ENCODE measurements around the gene PDSS1. TPM values are rescaled to one million over a fixed set of nuclear protein-coding genes. Genes with fewer than 3 reads are reported as not detected.
A peak's percentile ranks its signal among the peaks of the same experiment; 100 is the strongest.
"Not testable (repeated sequence)": the region's sequence is repeated elsewhere in the genome, so short reads cannot be mapped to it uniquely, and the experiment has no call there.

Gene PDSS1
- total RNA-seq (2021) = 18.4 and 19.7 TPM in 2 replicates
- long read RNA-seq, transcript PDSS1-201 (12 exons, 1,626 nt) = major isoform, 11 of 22 reads
- long read RNA-seq, partial matches to known transcripts = 1 of 22 reads
- long read RNA-seq, other reads (novel, unspliced or antisense) = 10 of 22 reads

GRCh38 chr10:26697163-26697921 lies at the start of gene PDSS1:
Gene PDSS1 (plus strand): TSS chr10:26697701. CDS start chr10:26697712, 11 bp downstream.
- peaks cover 22 to 25% (median 24%) of the 10 kb centered on the region in 3 experiments for H3K36me3 Mint-ChIP-seq (ENCODE audit: insufficient read depth in 1 of 3, low read depth in 3 of 3)
- peaks cover 7 to 15% of the 10 kb centered on the region in 2 experiments; a peak in 3 of 4 replicates for H3K4me1 Mint-ChIP-seq
- no peak within 1 kb of the TSS for H2BK5ac ChIP-seq (ENCODE audit: insufficient read length, low read length)

GRCh38 chr10:26648245-26648636 lies 49.3 kb upstream of the PDSS1 start:
- H3K36me3 Mint-ChIP-seq (ENCODE audit: insufficient read depth in 1 of 3, low read depth in 3 of 3); H2AFZ ChIP-seq (ENCODE audit: low read length); H3K18ac ChIP-seq (ENCODE audit: insufficient read length, low read depth, low read length); H4K91ac ChIP-seq (ENCODE audit: insufficient read length, low read depth, low read length); H3K9ac ChIP-seq (ENCODE audit: extremely low read depth, insufficient read length, low read length); H3K27me3 Mint-ChIP-seq (ENCODE audit: low read depth); H3T11ph ChIP-seq (ENCODE audit: low read length); H3K14ac ChIP-seq (ENCODE audit: insufficient read depth, low read length); H3K56ac ChIP-seq (ENCODE audit: insufficient read length, low read depth, low read length); H2AK5ac ChIP-seq (ENCODE audit: insufficient read length, low read length); H3K27ac Mint-ChIP-seq; H3K23ac ChIP-seq (ENCODE audit: insufficient read length, low read depth, low read length); H3K4me3 Mint-ChIP-seq; H3K4me1 ChIP-seq (ENCODE audit: insufficient read depth, low read length); H3K23me2 ChIP-seq (ENCODE audit: insufficient read length, low read depth, low read length, poor library complexity, severe bottlenecking); H3K4me2 ChIP-seq (ENCODE audit: insufficient read depth, insufficient read length, low read length); H4K20me1 ChIP-seq (ENCODE audit: control insufficient read depth, insufficient read depth, insufficient read length); H3K27ac ChIP-seq (ENCODE audit: insufficient read length, low read depth, low read length); H3K79me2 ChIP-seq (ENCODE audit: insufficient read depth, low read length); H3K4ac ChIP-seq (ENCODE audit: low read depth, low read length); H3K79me1 ChIP-seq (ENCODE audit: insufficient read depth, low read depth, low read length, poor library complexity, severe bottlenecking); H2BK20ac ChIP-seq (ENCODE audit: low read depth, low read length, poor library complexity, severe bottlenecking); H3K4me1 Mint-ChIP-seq; H3K9me3 Mint-ChIP-seq; H2BK15ac ChIP-seq (ENCODE audit: low read depth, low read length); H2BK5ac ChIP-seq (ENCODE audit: insufficient read length, low read length); H4K5ac ChIP-seq (ENCODE audit: insufficient read length, low read depth, low read length); DNase-seq; H4K8ac ChIP-seq (replicated peaks; ENCODE audit: insufficient read length, low read depth, low read length); H2BK120ac ChIP-seq (ENCODE audit: low read depth, low read length, poor library complexity, severe bottlenecking); H3K9me3 ChIP-seq (ENCODE audit: control insufficient read depth, low read depth, low read length); H2BK12ac ChIP-seq (ENCODE audit: insufficient read length, low read depth, low read length); H3K27me3 ChIP-seq (ENCODE audit: insufficient read depth, low read length): not testable (repeated sequence)
- no CpG with 5 or more reads among the region's 3 CpGs for WGBS (ENCODE audit: extremely low coverage, insufficient read length, low lambda C conversion rate)

More at GRCh38 chr10:26697163-26697921, at the start of gene PDSS1:
- Mint-ChIP-seq H3K27ac (peak within 1 kb of the TSS; percentile 35 to 97 (median 92); a peak in 6 of 7 replicates), H3K27me3 (ENCODE audit: low read depth) (no peaks in the 10 kb centered on the region), H3K4me3 (peak within 1 kb of the TSS; percentile 94 to 97), H3K9me3 (peaks cover 0 to 7% of the 10 kb centered on the region in 2 experiments; a peak in 3 of 5 replicates)
- no peaks in the 10 kb centered on the region for H4K20me1 ChIP-seq (ENCODE audit: control insufficient read depth, insufficient read depth, insufficient read length)
- no peak within 1 kb of the TSS for H2AK5ac ChIP-seq (ENCODE audit: insufficient read length, low read length)
- H3K79me1 ChIP-seq (ENCODE audit: insufficient read depth, low read depth, low read length, poor library complexity, severe bottlenecking) = peaks cover 5% of the 10 kb centered on the region
- H2BK120ac ChIP-seq (ENCODE audit: low read depth, low read length, poor library complexity, severe bottlenecking) = no peak within 1 kb of the TSS
- no peaks in the 10 kb centered on the region for H3K9me3 ChIP-seq (ENCODE audit: control insufficient read depth, low read depth, low read length)
- peak within 1 kb of the TSS; percentile 69 for H3K9ac ChIP-seq (ENCODE audit: extremely low read depth, insufficient read length, low read length)
- no peak within 1 kb of the TSS for H3K4ac ChIP-seq (ENCODE audit: low read depth, low read length)
- TF ChIP-seq CTCF (conservative IDR thresholded peaks at IDR 0.05) = no peak
- no peak within 1 kb of the TSS for H2BK20ac ChIP-seq (ENCODE audit: low read depth, low read length, poor library complexity, severe bottlenecking)
- no peak within 1 kb of the TSS for H2BK15ac ChIP-seq (ENCODE audit: low read depth, low read length)
- H3K56ac ChIP-seq (ENCODE audit: insufficient read length, low read depth, low read length) = no peak within 1 kb of the TSS
- peak within 1 kb of the TSS; percentile 32 for H2AFZ ChIP-seq (ENCODE audit: low read length)
- H2BK12ac ChIP-seq (ENCODE audit: insufficient read length, low read depth, low read length) = no peak within 1 kb of the TSS
- peak within 1 kb of the TSS; percentile 32; the same call in 1 of the 2 replicates for H3K14ac ChIP-seq (ENCODE audit: insufficient read depth, low read length)
- H4K5ac ChIP-seq (ENCODE audit: insufficient read length, low read depth, low read length) = no peak within 1 kb of the TSS
- peak; percentile 63 for DNase-seq
- no peak within 1 kb of the TSS for H3K23ac ChIP-seq (ENCODE audit: insufficient read length, low read depth, low read length)
- no CpG with 5 or more reads among the region's 82 CpGs for WGBS (ENCODE audit: extremely low coverage, insufficient read length, low lambda C conversion rate)
- H3K23me2 ChIP-seq (ENCODE audit: insufficient read length, low read depth, low read length, poor library complexity, severe bottlenecking) = peaks cover 6% of the 10 kb centered on the region
- H4K91ac ChIP-seq (ENCODE audit: insufficient read length, low read depth, low read length) = no peak within 1 kb of the TSS
- peak within 1 kb of the TSS; percentile 93 for H3K4me2 ChIP-seq (ENCODE audit: insufficient read depth, insufficient read length, low read length)
- no peak within 1 kb of the TSS for H3K27ac ChIP-seq (ENCODE audit: insufficient read length, low read depth, low read length)
- H4K8ac ChIP-seq (replicated peaks; ENCODE audit: insufficient read length, low read depth, low read length) = no peak within 1 kb of the TSS
- no peak within 1 kb of the TSS for H3T11ph ChIP-seq (ENCODE audit: low read length)
- H3K27me3 ChIP-seq (ENCODE audit: insufficient read depth, low read length) = no peaks in the 10 kb centered on the region
- H3K4me1 ChIP-seq (ENCODE audit: insufficient read depth, low read length) = no peaks in the 10 kb centered on the region
- no peak within 1 kb of the TSS for H3K18ac ChIP-seq (ENCODE audit: insufficient read length, low read depth, low read length)
- peaks cover 23% of the 10 kb centered on the region; the same call in 1 of the 2 replicates for H3K79me2 ChIP-seq (ENCODE audit: insufficient read depth, low read length)
